Suprapubic skin (tissue), 4 donors: ENCODE data around the gene ORC2. TPM values are rescaled to one million over a fixed set of nuclear protein-coding genes. Genes with fewer than 3 reads are reported as not detected.

Experiments
- DNase-seq, 2 donors: peaks; one replicate each; pipeline ENCODE4 v3.0.0-alpha.2; 2019; ENCODE audit warnings: low spot score in 2 of 2
- H3K27ac ChIP-seq: fragments of 200-600 bp; sonication (generic); one replicate; pipeline ENCODE4 v1.5.1; 2019
- H3K27me3 ChIP-seq: fragments of 200-600 bp; sonication (generic); one replicate; pipeline ENCODE4 v1.5.1; 2019
- H3K36me3 ChIP-seq: fragments of 200-600 bp; sonication (generic); one replicate; pipeline ENCODE4 v1.5.1; 2019
- H3K4me1 ChIP-seq: fragments of 200-600 bp; sonication (generic); one replicate; pipeline ENCODE4 v1.5.1; 2019
- H3K4me3 ChIP-seq: fragments of 200-600 bp; sonication (generic); one replicate; pipeline ENCODE4 v1.5.1; 2019; ENCODE audit warnings: mild to moderate bottlenecking
- H3K9me3 ChIP-seq: fragments of 200-600 bp; sonication (generic); one replicate; pipeline ENCODE4 v1.5.1; 2019
- CTCF ChIP-seq, 2 donors: fragments of 200-600 bp in 1 of 2; fragments of 450-650 bp in 1 of 2; sonication (generic) in 1 of 2; IDR thresholded peaks; one replicate each; pipeline ENCODE4 v1.5.1; 2016 to 2019; ENCODE audit warnings: antibody characterized with exemption in 2 of 2, mild to moderate bottlenecking in 1 of 2, moderate library complexity in 1 of 2
- EP300 ChIP-seq: sonication (generic); formaldehyde crosslinking; IDR thresholded peaks from one replicate; pipeline ENCODE4 v1.6.1; 2017; ENCODE audit warnings: antibody characterized with exemption
- POLR2A ChIP-seq, 2 donors: fragments of 450-650 bp; IDR thresholded peaks; one replicate each; pipeline ENCODE4 v1.6.1; 2017; ENCODE audit warnings: antibody characterized with exemption in 2 of 2, mild to moderate bottlenecking in 2 of 2, moderate library complexity in 2 of 2
- POLR2AphosphoS5 ChIP-seq, 3 donors: sonication (generic); formaldehyde crosslinking; IDR thresholded peaks; one replicate each; pipeline ENCODE4 v1.6.1; 2017; ENCODE audit warnings: antibody characterized with exemption in 3 of 3
- WGBS: methylation state at CpG from one replicate; pipeline ENCODE4 v1.1.5; 2018; 5-methylcytosine and 5-hydroxymethylcytosine counted together
- total RNA-seq, 4 donors: library from RNA; depleted of rRNA; stranded (reverse); fragments of >200 nt; gene quantifications; one replicate each; pipeline ENCODE4 v1.1.0, GENCODE V29; 2016

Gene ORC2
- total RNA-seq, 4 donors from 2014 or later, result 13.3 to 39.7 (median 17.3) TPM

- H3K4me1 ChIP-seq, result peaks cover 35% of the 10 kb centered on the region
- no peak for TF ChIP-seq POLR2AphosphoS5 (IDR thresholded peaks at IDR 0.05)
- TF ChIP-seq EP300, result no peak
- no peak for TF ChIP-seq POLR2A (IDR thresholded peaks at IDR 0.05)
- no peak for TF ChIP-seq CTCF (IDR thresholded peaks at IDR 0.05)
- H3K4me3 ChIP-seq, result no peak overlapping the region
- WGBS, result 21% methylated on average over 2 of the region's 2 CpGs
- H3K27me3 ChIP-seq, result no peaks in the 10 kb centered on the region
- no peak overlapping the region for H3K27ac ChIP-seq
- DNase-seq, result no peak
- H3K36me3 ChIP-seq, result peaks cover 7% of the 10 kb centered on the region
- no peaks in the 10 kb centered on the region for H3K9me3 ChIP-seq
Measured at GRCh38 chr2:200961674-200962073, 1.8 kb downstream of the ORC2 start.

DNA sequence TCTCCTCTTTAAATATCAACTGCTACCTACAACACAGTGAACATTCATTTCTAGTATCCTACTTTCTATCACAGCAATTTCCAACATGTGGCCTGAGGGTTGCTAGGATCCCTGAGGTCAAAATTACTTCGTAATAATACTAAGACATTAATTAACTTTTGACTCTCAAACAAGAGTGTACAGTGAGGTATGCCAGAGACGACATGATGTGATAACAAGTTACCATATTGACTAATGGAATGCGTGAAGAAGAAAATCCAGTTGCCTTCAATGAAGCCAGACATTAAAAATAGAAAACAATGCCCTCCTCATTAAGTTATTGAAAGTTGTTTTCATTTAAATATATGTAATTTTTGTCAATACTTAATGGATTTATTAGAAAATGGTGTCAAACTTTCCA lies 13.1 kb downstream of the ORC2 start:
- Histone ChIP-seq H3K4me3 (no peak overlapping the region), H3K27me3 (no peaks in the 10 kb centered on the region), H3K27ac (no peak overlapping the region), H3K9me3 (no peaks in the 10 kb centered on the region), H3K36me3 (peaks cover 76% of the 10 kb centered on the region), H3K4me1 (no peaks in the 10 kb centered on the region)
- 85% methylated on average over 3 of the region's 3 CpGs for WGBS
- DNase-seq, result no peak
- TF ChIP-seq POLR2AphosphoS5 (IDR thresholded peaks at IDR 0.05), result no peak
- no peak for TF ChIP-seq POLR2A (IDR thresholded peaks at IDR 0.05)
- TF ChIP-seq EP300, result no peak
- TF ChIP-seq CTCF (IDR thresholded peaks at IDR 0.05), result no peak

- TF ChIP-seq POLR2A (IDR thresholded peaks at IDR 0.05) (no peak), CTCF (IDR thresholded peaks at IDR 0.05) (no peak), POLR2AphosphoS5 (IDR thresholded peaks at IDR 0.05) (no peak), EP300 (no peak)
- H3K4me1 ChIP-seq, result no peaks in the 10 kb centered on the region
- no peaks in the 10 kb centered on the region for H3K27me3 ChIP-seq
- no peaks in the 10 kb centered on the region for H3K9me3 ChIP-seq
- H3K4me3 ChIP-seq, result no peak overlapping the region
- H3K36me3 ChIP-seq, result peaks cover 79% of the 10 kb centered on the region
- no peak for DNase-seq
- no peak overlapping the region for H3K27ac ChIP-seq
- WGBS, result 87% methylated on average over 4 of the region's 4 CpGs
Measured at GRCh38 chr2:200945395-200945729, 18.1 kb downstream of the ORC2 start.

GRCh38 chr2:200944467-200945394 lies 18.7 kb downstream of the ORC2 start:
- no peaks in the 10 kb centered on the region for H3K4me1 ChIP-seq
- peaks cover 79% of the 10 kb centered on the region for H3K36me3 ChIP-seq
- WGBS, result 90% methylated on average over 12 of the region's 12 CpGs

More at GRCh38 chr2:200944467-200945394, 18.7 kb downstream of the ORC2 start:
- TF ChIP-seq EP300, result no peak
- no peak for TF ChIP-seq POLR2AphosphoS5 (IDR thresholded peaks at IDR 0.05)
- no peak for TF ChIP-seq CTCF (IDR thresholded peaks at IDR 0.05)
- no peak for TF ChIP-seq POLR2A (IDR thresholded peaks at IDR 0.05)
- Histone ChIP-seq H3K27ac (no peak overlapping the region), H3K9me3 (no peaks in the 10 kb centered on the region), H3K4me3 (no peak overlapping the region), H3K27me3 (no peaks in the 10 kb centered on the region)
- DNase-seq, result no peak
